Smooth muscle cell (in vitro differentiated cells): ENCODE measurements around the gene SDCCAG8. TPM values are rescaled to one million over a fixed set of nuclear protein-coding genes. Genes with fewer than 3 reads are reported as not detected.
A peak's percentile ranks its signal among the peaks of the same experiment; 100 is the strongest.

ENCODE experiments used
- DNase-seq: peaks from one replicate; lab custom pipeline; 2025; ENCODE audit not compliant: unreplicated experiment; lab: John Stamatoyannopoulos, UW
- H2AFZ ChIP-seq: fragments of 200-600 bp; sonication (generic); 2 replicates; pipeline ENCODE4 v1.6.0; 2016; ENCODE audit warnings: antibody characterized with exemption, low read depth, mild to moderate bottlenecking
- H3F3A ChIP-seq: fragments of 200-600 bp; sonication (generic); 2 replicates; pipeline ENCODE4 v1.6.0; 2017; ENCODE audit warnings: antibody characterized with exemption, low read depth
- H3K27ac ChIP-seq: fragments of 200-600 bp; sonication (generic); 2 replicates; pipeline ENCODE4 v1.5.1; 2016; ENCODE audit warnings: low read depth, mild to moderate bottlenecking
- H3K27me3 ChIP-seq: fragments of 200-600 bp; sonication (generic); 2 replicates; pipeline ENCODE4 v1.6.1; 2016; ENCODE audit warnings: low read depth, mild to moderate bottlenecking
- H3K36me3 ChIP-seq: fragments of 200-600 bp; sonication (generic); 2 replicates; pipeline ENCODE4 v1.5.1; 2016; ENCODE audit warnings: low read depth
- H3K4me1 ChIP-seq: fragments of 200-600 bp; sonication (generic); 2 replicates; pipeline ENCODE4 v1.5.1; 2016; ENCODE audit warnings: low read depth
- H3K4me2 ChIP-seq: fragments of 200-600 bp; sonication (generic); 2 replicates; pipeline ENCODE4 v1.6.0; 2016; ENCODE audit warnings: mild to moderate bottlenecking
- H3K4me3 ChIP-seq: fragments of 200-600 bp; sonication (generic); 2 replicates; pipeline ENCODE4 v1.5.1; 2016; ENCODE audit warnings: mild to moderate bottlenecking
- H3K79me2 ChIP-seq: fragments of 200-600 bp; sonication (generic); 2 replicates; pipeline ENCODE4 v1.6.0; 2016; ENCODE audit warnings: low read depth, mild to moderate bottlenecking
- H3K9ac ChIP-seq: fragments of 200-600 bp; sonication (generic); 2 replicates; pipeline ENCODE4 v1.6.0; 2016; ENCODE audit warnings: low read depth
- H3K9me3 ChIP-seq: fragments of 200-600 bp; sonication (generic); replicated peaks from 2 replicates; pipeline ENCODE4 v1.5.1; 2016; ENCODE audit warnings: low read depth
- H4K20me1 ChIP-seq: fragments of 200-600 bp; sonication (generic); 2 replicates; pipeline ENCODE4 v1.6.0; 2016; ENCODE audit warnings: low read depth
- CTCF ChIP-seq: fragments of 200-600 bp; sonication (generic); IDR thresholded peaks from 2 replicates; pipeline ENCODE4 v1.5.1; 2017; ENCODE audit warnings: borderline replicate concordance, mild to moderate bottlenecking, antibody characterized with exemption; ENCODE audit not compliant: insufficient read depth, poor library complexity, severe bottlenecking
- WGBS: methylation state at CpG from one replicate; pipeline ENCODE4 v1.1.7; 2016; ENCODE audit warnings: low lambda C conversion rate; 5-methylcytosine and 5-hydroxymethylcytosine counted together
- polyA plus RNA-seq: library from polyadenylated mRNA; unstranded; fragments of >200 nt; fragmentation: Nextera tagmentation; extraction: Ambion mirVana; gene quantifications from 2 replicates; pipeline ENCODE4 v1.2.1, GENCODE V29; 2016
- total RNA-seq: library from RNA; depleted of rRNA; stranded (reverse); fragments of >200 nt; gene quantifications from 2 replicates; pipeline ENCODE4 v1.2.3, GENCODE V29; 2014

SDCCAG8 gene
- total and polyA plus RNA-seq, 2 experiments from 2014 or later, result 30.9 to 33.4 TPM

- DNase-seq, result no peak
- TF ChIP-seq CTCF, result no peak
- Histone ChIP-seq H3K27me3 (no peaks in the 10 kb centered on the region), H3K4me2 (peak overlapping the region; percentile 91), H3K4me1 (peaks cover 27% of the 10 kb centered on the region), H3F3A (no peaks in the 10 kb centered on the region), H3K27ac (peak overlapping the region; percentile 77), H3K9ac (peak overlapping the region; percentile 72), H3K9me3 (no peaks in the 10 kb centered on the region), H3K4me3 (peak overlapping the region; percentile 97), H3K79me2 (peaks cover 89% of the 10 kb centered on the region), H3K36me3 (no peaks in the 10 kb centered on the region), H4K20me1 (peaks cover 24% of the 10 kb centered on the region), H2AFZ (no peak overlapping the region)
- 55% methylated on average over 2 of the region's 2 CpGs for WGBS
Measured at GRCh38 chr1:243256590-243256989, 749 bp downstream of the SDCCAG8 start.

GRCh38 chr1:243257189-243257588, 1.3 kb downstream of the SDCCAG8 start:
- H3K9me3 ChIP-seq, result no peaks in the 10 kb centered on the region
- H3K27ac ChIP-seq, result no peak overlapping the region
- no peaks in the 10 kb centered on the region for H3K36me3 ChIP-seq
- 97% methylated on average over 1 of the region's 1 CpG for WGBS
- H3K4me3 ChIP-seq, result peak overlapping the region; percentile 97
- TF ChIP-seq CTCF, result no peak
- peaks cover 89% of the 10 kb centered on the region for H3K79me2 ChIP-seq
- H3K4me1 ChIP-seq, result peaks cover 22% of the 10 kb centered on the region
- H4K20me1 ChIP-seq, result peaks cover 18% of the 10 kb centered on the region
- H3K9ac ChIP-seq, result peak overlapping the region; percentile 72
- DNase-seq, result no peak
- peak overlapping the region; percentile 91 for H3K4me2 ChIP-seq
- H3K27me3 ChIP-seq, result no peaks in the 10 kb centered on the region
- H3F3A ChIP-seq, result no peaks in the 10 kb centered on the region
- H2AFZ ChIP-seq, result no peak overlapping the region

GRCh38 chr1:243258731-243259130, 2.9 kb downstream of the SDCCAG8 start:
- Histone ChIP-seq H2AFZ (no peak overlapping the region), H4K20me1 (peaks cover 3% of the 10 kb centered on the region), H3K4me2 (no peak overlapping the region), H3K4me1 (peaks cover 13% of the 10 kb centered on the region), H3K9me3 (no peaks in the 10 kb centered on the region), H3K36me3 (no peaks in the 10 kb centered on the region), H3K27me3 (no peaks in the 10 kb centered on the region), H3K9ac (no peak overlapping the region), H3K27ac (no peak overlapping the region), H3F3A (peaks cover 5% of the 10 kb centered on the region), H3K79me2 (peaks cover 84% of the 10 kb centered on the region), H3K4me3 (no peak overlapping the region)
- TF ChIP-seq CTCF, result no peak
- 89% methylated on average over 7 of the region's 7 CpGs for WGBS
- DNase-seq, result no peak

- peaks cover 17% of the 10 kb centered on the region for H3K4me1 ChIP-seq
- H3K4me2 ChIP-seq, result no peak overlapping the region
- peaks cover 73% of the 10 kb centered on the region for H3K79me2 ChIP-seq
- no peaks in the 10 kb centered on the region for H4K20me1 ChIP-seq
- H3K27me3 ChIP-seq, result no peaks in the 10 kb centered on the region
- no peak for DNase-seq
- no peak for TF ChIP-seq CTCF
- H3K27ac ChIP-seq, result no peak overlapping the region
- H3K9me3 ChIP-seq, result no peaks in the 10 kb centered on the region
- H3K4me3 ChIP-seq, result no peak overlapping the region
- WGBS, result 74% methylated on average over 4 of the region's 4 CpGs
- peaks cover 18% of the 10 kb centered on the region for H3F3A ChIP-seq
- H3K9ac ChIP-seq, result no peak overlapping the region
- H2AFZ ChIP-seq, result no peak overlapping the region
- no peaks in the 10 kb centered on the region for H3K36me3 ChIP-seq
Measured at GRCh38 chr1:243260221-243260880, 4.5 kb downstream of the SDCCAG8 start.
